ENCODE data around the gene PDK1.
"Not testable (repeated sequence)": the region's sequence is repeated elsewhere in the genome, so short reads cannot be mapped to it uniquely, and the experiment has no call there.

Gene PDK1

DNA sequence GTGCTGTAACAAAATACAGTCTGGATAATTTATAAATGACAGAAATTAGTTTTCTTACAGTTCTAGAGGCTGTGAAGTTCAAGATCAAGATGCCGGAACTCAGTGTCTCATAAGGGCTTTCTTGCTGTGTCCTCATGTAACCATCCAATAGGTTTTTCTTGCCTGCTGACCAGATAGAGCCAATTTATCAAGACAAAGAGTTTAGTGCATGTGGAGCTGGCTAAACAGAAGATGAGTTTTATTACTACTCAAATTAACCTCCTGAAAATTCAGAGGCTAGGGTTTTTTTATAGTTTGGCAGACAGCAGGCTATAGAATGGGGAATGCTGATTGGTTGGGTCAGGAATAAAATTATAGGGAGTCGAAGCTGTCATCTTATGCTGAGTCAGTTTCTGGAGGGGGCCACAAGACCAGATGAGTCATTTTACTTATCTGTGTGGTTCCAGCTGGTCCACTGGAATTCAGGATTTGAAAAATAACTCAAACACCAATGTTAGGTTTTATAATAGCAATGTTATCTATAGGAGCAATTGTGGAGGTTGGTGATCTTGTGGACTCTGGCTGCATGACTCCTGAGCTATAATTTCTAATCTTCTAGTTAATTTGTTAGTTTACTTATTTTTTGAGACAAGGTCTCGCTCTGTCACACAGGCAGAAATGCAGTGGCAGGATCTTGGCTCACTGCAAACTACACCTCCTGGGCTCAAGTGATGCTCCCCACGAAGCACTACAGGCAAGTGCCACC, 3.2 kb upstream of the PDK1 start:
- DNase-seq (ENCODE audit: low read depth): peak; percentile 81

DNA sequence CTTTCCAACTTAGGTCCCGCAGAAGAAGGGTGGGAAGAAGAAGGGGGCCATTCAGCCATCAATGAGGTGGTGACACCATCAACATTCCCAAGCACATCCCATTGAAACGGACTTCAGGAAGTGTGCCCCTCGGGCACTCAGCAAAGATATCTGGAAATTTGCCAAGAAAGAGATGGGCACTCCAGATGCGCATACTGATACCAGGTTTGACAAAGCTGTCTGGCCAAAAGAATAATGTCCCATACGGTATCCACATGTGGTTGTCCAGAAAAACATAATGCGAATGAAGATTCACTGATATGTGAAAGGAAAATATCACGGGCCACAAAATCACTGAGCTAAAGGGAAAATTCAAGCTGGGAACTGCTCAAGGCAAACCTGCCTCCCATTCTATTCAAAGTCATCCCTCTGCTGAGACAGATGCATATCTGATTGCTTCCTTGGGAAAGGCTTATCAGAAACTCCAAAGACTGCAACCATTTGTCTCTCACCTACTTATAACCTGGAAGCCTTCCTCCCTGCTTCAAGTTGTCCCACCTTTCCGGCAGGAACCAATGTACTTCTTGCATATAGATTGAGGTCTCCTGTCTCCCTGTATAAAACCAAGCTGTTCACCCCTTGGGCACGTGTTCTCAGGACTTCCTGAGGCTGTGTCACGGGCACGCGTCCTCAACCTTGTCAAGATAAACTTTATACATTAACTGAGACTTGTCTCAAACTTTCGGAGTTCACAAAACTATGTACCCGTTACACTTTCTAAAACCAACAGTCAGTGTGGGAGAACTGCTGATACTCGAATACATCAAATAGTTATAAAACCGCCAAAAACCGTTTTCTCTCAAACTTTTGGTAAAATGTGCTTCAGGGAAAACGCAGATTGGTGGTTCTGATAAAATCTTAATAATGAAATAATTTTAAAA, 1.3 kb upstream of the PDK1 start:
- no peak for DNase-seq (ENCODE audit: low read depth)

GRCh38 chr2:172555272-172555521, 693 bp upstream of the PDK1 start:
- no peak for DNase-seq (ENCODE audit: low read depth)

DNA sequence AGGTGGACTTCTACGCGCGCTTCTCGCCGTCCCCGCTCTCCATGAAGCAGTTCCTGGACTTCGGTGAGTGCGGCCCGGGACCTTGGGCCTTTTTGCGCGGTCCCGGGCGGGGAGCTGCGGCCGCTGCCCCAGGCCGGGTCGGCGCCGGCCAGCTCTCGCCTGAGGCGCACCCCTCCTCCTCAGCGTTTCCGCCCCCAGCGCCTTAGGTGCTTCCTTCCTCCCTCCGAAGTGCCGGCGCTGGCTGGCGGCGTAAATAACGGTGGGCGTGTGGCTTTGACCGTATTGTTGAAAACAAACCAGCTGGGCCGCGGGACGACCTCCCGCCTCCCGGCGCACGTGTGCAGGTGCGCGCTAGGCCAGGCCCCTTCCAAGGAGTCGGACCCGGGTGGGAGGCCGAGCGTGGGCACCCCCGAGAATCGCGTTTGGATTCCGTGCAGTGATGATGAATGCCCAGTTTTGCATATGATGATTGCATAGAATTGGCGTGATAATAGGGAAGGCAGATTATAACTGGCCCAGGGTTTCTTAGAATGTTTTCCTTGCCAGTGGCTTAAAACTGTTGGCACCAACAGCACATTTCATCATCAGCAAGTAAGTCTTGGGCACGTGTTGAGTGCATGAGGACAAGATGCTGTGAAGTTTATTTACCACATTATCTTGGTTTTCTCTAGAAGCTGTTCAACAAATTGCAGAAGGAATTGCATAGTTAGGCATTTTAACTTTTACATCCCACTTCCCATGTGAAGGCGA, 569 bp downstream of the PDK1 start:
- DNase-seq (ENCODE audit: low read depth): no peak

- DNase-seq (ENCODE audit: low read depth): no peak
Observed at GRCh38 chr2:172558372-172558771, 2.5 kb downstream of the PDK1 start.

DNA sequence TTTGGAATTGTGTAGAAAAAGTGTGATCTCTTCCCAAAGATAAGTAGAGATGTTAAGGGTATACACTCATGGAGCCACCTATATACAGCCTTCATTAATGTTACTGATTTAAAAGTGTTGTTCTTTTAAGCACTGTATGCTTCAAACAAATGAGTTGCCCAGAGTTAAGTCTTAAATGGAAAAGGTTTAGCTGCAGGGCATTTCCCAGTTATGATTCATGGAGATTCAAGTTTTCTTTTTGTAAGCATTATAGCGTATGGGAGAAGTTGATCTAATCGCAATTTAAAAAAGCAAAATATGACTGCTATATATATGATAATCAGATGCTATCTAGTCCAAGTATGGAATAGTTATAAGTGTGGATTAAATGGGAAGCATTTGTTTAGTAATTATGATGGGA, 4.8 kb downstream of the PDK1 start:
- DNase-seq (ENCODE audit: low read depth): no peak

DNA sequence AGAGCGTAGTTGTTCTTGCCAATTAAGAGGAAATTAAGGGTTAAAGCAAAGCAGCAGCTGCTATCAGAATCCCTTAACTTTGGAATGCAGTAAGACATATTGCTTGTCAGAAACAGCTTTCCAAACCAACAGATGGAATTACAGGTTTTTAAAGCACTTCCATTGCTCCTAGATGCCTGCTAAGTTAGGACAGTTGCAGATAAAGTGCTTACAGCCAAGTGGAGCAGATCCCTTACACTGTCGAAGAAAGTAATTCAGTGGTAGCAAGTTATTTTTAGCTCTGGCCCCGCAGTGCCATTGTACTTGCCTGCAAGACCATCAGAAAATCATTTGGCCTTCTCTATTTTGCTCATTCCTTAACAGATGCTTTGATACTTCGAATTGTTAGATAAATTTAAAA, 5.4 kb downstream of the PDK1 start:
- no peak for DNase-seq (ENCODE audit: low read depth)

DNA sequence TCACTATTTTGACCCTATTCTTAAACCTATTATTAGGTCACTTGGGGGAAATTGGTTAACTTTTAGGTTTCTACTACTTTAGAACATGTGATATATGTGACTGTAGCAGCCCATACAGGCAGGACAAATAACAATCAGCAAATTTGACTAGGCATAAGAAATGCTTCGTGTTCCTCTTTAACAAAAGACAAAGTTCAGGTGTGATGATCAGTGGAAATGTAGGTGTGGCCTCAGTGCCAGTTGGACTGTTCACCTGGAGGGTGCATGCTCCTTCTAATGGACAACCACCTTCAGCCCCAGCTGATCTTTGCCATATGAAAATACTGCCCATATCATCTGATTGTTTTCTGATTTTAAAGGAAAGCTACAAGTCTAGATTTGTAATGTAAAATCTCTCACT, 6.4 kb downstream of the PDK1 start:
- no peak for DNase-seq (ENCODE audit: low read depth)

DNA sequence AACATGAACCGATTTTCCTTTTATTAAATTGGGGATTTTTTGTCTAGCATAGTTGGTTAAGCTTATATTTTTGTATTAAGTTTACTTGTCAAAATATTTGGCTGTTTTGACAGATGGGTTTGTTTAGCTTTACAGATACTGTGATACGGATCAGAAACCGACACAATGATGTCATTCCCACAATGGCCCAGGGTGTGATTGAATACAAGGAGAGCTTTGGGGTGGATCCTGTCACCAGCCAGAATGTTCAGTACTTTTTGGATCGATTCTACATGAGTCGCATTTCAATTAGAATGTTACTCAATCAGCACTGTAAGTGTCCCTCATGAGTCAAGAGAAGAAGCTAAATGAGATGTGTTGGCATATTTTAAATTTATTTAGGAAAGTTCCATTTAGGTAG, 8.5 kb downstream of the PDK1 start:
- no peak for DNase-seq (ENCODE audit: low read depth)

DNA sequence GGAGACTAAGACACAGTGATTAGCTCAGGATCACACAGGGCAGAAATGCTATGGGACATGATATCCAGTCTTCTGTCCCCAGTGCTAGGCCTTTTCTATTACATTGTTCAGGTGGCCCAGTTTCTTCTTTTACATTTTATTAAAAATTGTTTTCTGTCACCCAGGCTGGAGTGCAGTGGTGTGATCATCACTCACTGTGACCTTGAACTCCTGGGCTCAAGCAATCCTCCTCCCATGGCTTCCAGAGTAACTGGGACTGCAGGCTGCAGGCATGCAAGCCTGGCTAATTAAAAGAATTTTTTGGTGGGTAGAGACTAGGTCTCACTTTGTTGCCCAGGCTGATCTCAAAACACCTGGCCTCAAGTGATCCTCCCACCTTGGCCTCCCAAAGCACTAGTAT, 15.4 kb downstream of the PDK1 start:
- no peak for DNase-seq (ENCODE audit: low read depth)

- no peak for DNase-seq (ENCODE audit: low read depth)
Observed at GRCh38 chr2:172572981-172573380, 17.1 kb downstream of the PDK1 start.

GRCh38 chr2:172574965-172575364, 19.1 kb downstream of the PDK1 start:
- DNase-seq (ENCODE audit: low read depth): no peak

DNA sequence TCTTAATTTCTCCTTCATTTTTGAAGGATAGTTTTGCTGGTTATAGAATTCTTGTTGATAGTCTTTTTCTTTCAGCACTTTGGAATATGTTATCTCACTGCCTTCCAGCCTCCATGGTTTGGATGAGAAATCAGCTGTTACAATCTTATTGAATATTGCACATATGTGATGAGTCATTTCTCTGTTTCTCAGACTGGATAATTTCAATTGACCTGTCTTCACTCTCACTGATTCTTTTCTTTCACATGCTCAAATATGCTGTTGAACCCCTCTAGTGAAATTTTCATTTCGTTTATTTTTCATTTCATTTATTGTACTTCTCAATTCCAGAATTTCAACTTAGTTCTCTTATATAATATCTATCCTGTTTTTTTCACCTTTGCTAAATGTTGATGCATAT, 22.2 kb downstream of the PDK1 start:
- DNase-seq (ENCODE audit: low read depth): no peak

GRCh38 chr2:172578860-172579512, 23.1 kb downstream of the PDK1 start:
- DNase-seq (ENCODE audit: low read depth): no peak

DNA sequence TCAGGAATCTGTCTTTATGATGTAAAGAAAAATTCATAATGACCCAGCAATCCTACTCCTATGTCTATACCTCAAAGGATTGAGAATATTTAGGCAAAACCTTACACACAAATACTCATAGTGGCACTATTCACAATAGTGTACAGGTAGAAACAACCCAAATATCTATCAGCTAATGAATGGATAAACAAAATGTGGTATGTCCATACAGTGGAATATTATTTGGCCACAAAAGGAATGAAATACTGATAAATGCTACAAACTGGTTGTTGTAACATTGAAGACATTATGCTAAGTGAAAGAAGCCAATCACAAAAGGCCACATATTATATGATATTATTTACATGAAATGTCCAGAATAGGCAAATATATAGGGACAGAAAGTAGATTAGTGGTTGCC, 24.7 kb downstream of the PDK1 start:
- DNase-seq (ENCODE audit: low read depth): no peak

DNA sequence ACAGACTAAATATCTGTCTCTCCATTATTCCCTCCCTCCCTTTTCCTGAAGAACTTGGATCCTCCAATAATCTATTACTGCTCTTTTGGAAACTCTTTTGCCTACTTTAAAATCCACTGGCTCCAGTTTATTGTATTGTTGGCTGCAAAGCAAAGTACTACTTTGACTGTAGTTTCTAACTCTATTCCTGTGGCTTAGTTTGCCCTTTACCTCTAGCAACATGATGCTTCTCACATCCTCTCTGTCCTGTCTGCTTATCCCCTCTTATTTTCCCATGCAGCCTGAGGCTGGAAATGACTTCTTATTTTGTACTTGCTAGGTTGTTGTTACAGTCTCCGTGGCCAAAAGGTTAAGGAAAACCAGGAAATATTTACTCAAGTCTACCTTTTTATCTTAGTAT, 26.8 kb downstream of the PDK1 start:
- DNase-seq (ENCODE audit: low read depth): no peak

DNA sequence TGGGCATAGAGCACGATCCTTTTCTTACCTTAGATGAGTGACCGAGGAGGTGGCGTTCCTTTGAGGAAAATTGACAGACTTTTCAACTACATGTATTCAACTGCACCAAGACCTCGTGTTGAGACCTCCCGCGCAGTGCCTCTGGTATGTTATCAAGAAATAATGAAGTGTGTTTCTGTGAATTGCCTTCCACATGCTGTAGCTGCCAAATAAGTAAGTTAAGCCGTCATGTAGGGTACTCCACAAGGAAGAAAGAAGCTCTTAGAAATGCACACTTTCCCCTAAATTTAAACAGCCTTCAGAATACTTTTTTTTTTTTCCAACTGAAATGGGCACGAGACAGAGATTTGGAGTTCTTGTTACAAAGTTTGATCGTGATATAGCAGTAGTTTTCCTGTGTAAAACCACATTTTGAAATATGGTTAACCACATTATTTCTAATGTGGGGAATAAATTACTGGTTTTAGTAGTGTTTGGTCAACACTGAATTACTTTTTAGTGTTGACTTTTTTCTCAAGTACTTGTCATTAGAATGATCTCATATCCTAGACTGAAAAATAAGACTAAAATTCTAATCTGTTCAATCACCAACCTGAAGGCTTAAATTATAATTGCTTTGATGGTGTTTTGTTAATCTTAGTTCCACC, 30.5 kb downstream of the PDK1 start:
- DNase-seq (ENCODE audit: low read depth): no peak

GRCh38 chr2:172587231-172587630, 31.3 kb downstream of the PDK1 start:
- not testable (repeated sequence) for DNase-seq (ENCODE audit: low read depth)

- no peak for DNase-seq (ENCODE audit: low read depth)
Observed at GRCh38 chr2:172588931-172589330, 33.0 kb downstream of the PDK1 start.

GRCh38 chr2:172591386-172591785, 35.5 kb downstream of the PDK1 start:
- not testable (repeated sequence) for DNase-seq (ENCODE audit: low read depth)

GRCh38 chr2:172592190-172592589, 36.3 kb downstream of the PDK1 start:
- DNase-seq (ENCODE audit: low read depth): not testable (repeated sequence)

DNA sequence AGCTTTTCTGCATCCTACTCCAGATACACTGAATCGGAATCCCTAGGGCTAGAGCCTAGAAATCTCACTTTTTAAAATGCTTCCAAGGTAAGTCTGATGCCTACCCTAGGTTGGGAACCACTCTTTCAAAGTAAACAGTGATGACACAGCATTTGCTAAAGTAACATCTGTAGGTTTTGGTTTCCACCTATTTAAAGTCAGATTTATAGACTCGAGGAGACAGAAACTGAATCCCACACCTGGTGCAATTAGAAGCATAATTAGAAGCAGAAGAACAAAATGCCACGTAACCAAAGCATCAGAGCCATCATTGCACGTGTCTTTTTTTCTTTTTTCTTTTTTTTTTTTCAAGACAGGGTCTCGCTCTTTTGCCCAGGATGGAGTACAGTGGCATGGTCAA, 40.9 kb downstream of the PDK1 start:
- DNase-seq (ENCODE audit: low read depth): no peak

All from non-pigmented ciliary epithelial cell (primary cell).